Natural killer cell treated with Interleukin-12 subunit alpha and Interleukin-12 subunit beta and Interleukin-15 and Interleukin-18, amount 100 ng/mL, for 72 hours (primary cell): ENCODE data around the gene MOB1B. TPM values are rescaled to one million over a fixed set of nuclear protein-coding genes. Genes with fewer than 3 reads are reported as not detected.
A peak's percentile ranks its signal among the peaks of the same experiment; 100 is the strongest.
"Not testable (repeated sequence)": the region's sequence is repeated elsewhere in the genome, so short reads cannot be mapped to it uniquely, and the experiment has no call there.

Experiments
- ATAC-seq, 2 donors: fragments of 150-1000 bp; cut with Tn5 transposase in 1 of 2; sonication (Bioruptor Pico), chemical (Tn5 transposase) in 1 of 2; 2 replicates each; pipeline ENCODE4 v1.10.0; 2021
- DNase-seq: peaks from one replicate; pipeline ENCODE4 v3.0.0; 2022; ENCODE audit warnings: low spot score
- H3K27ac Mint-ChIP-seq, 2 donors: 1 replicate in 1 of 2; 2 replicates in 1 of 2; pipeline ENCODE4 v1.8.0; 2022; ENCODE audit warnings: mixed read lengths in 2 of 2, mild to moderate bottlenecking in 1 of 2, moderate library complexity in 1 of 2
- H3K27me3 Mint-ChIP-seq, 2 donors: 1 replicate in 1 of 2; 2 replicates in 1 of 2; pipeline ENCODE4 v1.8.0; 2022; ENCODE audit warnings: mixed read lengths in 2 of 2
- H3K36me3 Mint-ChIP-seq: one replicate; pipeline ENCODE4 v1.8.0; 2022; ENCODE audit warnings: mixed read lengths
- H3K4me1 Mint-ChIP-seq, 2 donors: 1 replicate in 1 of 2; 2 replicates in 1 of 2; pipeline ENCODE4 v1.8.0; 2022; ENCODE audit warnings: low read depth in 2 of 2, mixed read lengths in 2 of 2, mild to moderate bottlenecking in 1 of 2
- H3K4me3 Mint-ChIP-seq: one replicate; pipeline ENCODE4 v1.8.0; 2022; ENCODE audit warnings: mixed read lengths
- H3K9me3 Mint-ChIP-seq: 2 replicates; pipeline ENCODE4 v1.8.0; 2022; ENCODE audit warnings: mixed read lengths
- total RNA-seq, 2 donors: library from RNA; stranded (reverse); gene quantifications; one replicate each; pipeline ENCODE4 v1.2.3, GENCODE V29; 2022

MOB1B gene
- total RNA-seq, 2 donors from 2014 or later: 14.4 to 17.8 TPM

DNA sequence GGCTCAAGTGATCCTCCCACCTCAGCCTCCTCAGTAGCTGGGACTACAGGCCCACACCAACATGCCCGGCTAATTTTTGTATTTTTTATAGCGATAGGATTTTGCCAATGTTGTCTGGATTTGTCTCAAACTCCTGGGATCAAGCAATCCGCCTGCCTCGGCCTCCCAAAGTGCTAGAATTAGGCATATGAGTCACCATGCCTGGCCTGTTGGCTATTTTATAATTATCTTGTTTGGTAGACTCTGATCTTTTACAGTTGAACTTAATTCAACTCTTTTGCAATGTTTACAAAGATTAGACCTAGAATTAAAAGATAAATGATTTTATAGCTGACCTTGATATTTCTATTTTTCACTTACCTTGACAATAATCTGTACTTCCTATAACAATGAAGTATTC, 109.3 kb downstream of the MOB1B start:
- Mint-ChIP-seq H3K27me3 (no peaks in the 10 kb centered on the region), H3K4me1 (peaks cover 26 to 30% of the 10 kb centered on the region in 2 donors), H3K27ac (no peak overlapping the region), H3K36me3 (peaks cover 6% of the 10 kb centered on the region), H3K9me3 (no peaks in the 10 kb centered on the region), H3K4me3 (no peak overlapping the region)
- ATAC-seq (no peak), DNase-seq (no peak)

DNA sequence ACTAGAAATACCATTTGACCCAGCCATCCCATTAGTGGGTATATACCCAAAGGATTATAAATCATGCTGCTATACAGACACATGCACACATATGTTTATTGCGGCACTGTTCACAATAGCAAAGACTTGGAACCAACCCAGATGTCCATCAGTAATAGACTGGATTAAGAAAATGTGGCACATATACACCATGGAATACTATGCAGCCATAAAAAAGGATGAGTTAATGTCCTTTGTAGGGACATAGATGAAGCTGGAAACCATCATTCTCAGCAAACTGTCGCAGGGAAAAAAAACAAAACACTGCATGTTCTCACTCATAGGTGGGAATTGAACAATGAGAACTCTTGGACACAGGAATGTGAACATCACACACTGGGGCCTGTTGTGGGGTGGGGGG, 115.2 kb downstream of the MOB1B start:
- not testable (repeated sequence) for H3K27me3 Mint-ChIP-seq, ATAC-seq, H3K27ac Mint-ChIP-seq, H3K36me3 Mint-ChIP-seq, DNase-seq, H3K9me3 Mint-ChIP-seq, H3K4me3 Mint-ChIP-seq
- H3K4me1 Mint-ChIP-seq: peaks cover 5 to 11% of the 10 kb centered on the region in 2 donors

DNA sequence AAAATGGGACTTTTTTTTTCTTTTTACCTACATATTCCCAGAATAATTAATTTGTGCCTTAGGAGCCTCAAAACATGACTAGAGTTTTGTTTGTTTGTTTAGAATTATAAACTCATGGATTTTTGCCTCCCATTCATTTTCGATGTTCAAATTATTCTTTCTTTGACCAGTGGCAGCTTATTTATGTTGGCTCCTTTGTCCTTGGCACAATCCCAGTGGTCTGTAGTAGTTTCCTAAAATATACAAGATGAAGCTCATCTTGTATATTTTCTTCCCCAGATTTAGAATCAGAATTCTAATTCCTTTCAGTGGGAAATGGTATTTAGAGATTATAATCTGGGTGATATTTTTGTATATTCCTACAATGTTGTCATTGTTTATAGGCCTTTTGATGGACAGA, 118.4 kb downstream of the MOB1B start:
- no peaks in the 10 kb centered on the region for H3K36me3 Mint-ChIP-seq
- no peak overlapping the region for H3K27ac Mint-ChIP-seq
- H3K4me3 Mint-ChIP-seq: no peak overlapping the region
- H3K4me1 Mint-ChIP-seq: peaks cover 0 to 2% of the 10 kb centered on the region in 2 donors
- no peak for DNase-seq
- H3K9me3 Mint-ChIP-seq: no peaks in the 10 kb centered on the region
- ATAC-seq: no peak
- H3K27me3 Mint-ChIP-seq: no peaks in the 10 kb centered on the region

DNA sequence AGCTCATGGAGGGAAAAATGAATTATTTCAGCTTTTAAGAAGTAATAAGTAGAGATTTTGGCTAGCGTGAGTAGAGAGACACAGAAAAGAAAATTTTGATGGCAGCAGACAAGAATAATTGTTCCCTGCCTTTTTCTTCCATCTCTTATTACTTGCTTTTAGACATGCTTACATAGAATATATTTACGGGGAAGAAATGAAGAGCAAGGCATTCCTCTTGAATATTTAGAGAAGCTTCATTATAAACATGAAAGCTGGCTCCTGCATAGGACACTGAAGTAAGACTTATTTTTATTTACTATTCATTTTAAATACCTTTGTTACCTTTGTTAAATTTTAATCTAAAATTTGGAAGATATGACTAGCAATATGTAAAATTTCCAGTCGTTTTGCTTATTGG, 123.5 kb downstream of the MOB1B start:
- ATAC-seq: no peak
- no peak for DNase-seq
- H3K27ac Mint-ChIP-seq: peak overlapping the region in 1 of 2 donors; percentile 13
- no peaks in the 10 kb centered on the region for H3K9me3 Mint-ChIP-seq
- peaks cover 5% of the 10 kb centered on the region for H3K36me3 Mint-ChIP-seq
- no peaks in the 10 kb centered on the region for H3K27me3 Mint-ChIP-seq
- H3K4me3 Mint-ChIP-seq: no peak overlapping the region
- H3K4me1 Mint-ChIP-seq: peaks cover 0 to 4% of the 10 kb centered on the region in 2 donors

DNA sequence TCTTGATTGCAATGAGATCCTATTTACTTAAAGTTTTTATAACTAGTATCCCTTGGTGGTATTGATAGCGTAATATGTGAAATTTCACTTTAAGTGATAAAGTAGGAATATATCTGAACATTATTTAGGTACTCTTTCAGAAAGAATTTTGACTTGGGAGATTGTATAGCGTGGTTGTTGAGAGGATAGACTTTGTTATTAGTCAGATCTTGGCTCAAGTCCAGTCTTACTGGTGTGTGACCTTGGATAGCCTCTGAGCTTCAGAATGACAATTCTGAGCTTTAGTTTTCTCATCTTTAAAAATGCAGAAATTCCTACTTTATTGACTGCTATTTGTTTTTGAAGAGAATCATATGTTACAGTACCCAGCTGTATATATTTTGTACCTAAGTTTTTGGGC, 123.9 kb downstream of the MOB1B start:
- ATAC-seq (no peak), DNase-seq (no peak)
- Mint-ChIP-seq H3K4me1 (peaks cover 0 to 4% of the 10 kb centered on the region in 2 donors), H3K27me3 (no peaks in the 10 kb centered on the region), H3K27ac (peak overlapping the region in 1 of 2 donors; percentile 13), H3K4me3 (no peak overlapping the region), H3K36me3 (peaks cover 5% of the 10 kb centered on the region), H3K9me3 (no peaks in the 10 kb centered on the region)

DNA sequence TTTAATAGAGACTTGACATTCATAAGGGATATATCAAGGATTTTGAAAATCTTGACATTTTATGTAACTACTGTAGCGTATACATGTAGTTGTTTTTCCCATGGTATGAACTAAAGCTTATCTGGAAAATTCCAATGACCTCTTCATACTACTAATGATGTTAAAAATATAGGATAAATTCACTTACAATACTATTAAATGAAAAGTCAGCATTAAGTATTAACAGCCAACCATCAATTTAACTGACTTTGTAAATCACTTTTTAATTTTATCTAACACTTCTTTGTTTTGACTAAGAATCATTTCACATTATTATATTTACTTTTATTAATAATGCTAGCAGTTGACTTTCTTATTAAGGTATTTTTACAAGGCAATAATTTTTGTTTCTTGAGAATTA, 125.4 kb downstream of the MOB1B start:
- no peak overlapping the region for H3K4me3 Mint-ChIP-seq
- H3K36me3 Mint-ChIP-seq: peaks cover 12% of the 10 kb centered on the region
- H3K27ac Mint-ChIP-seq: no peak overlapping the region
- peaks cover 5 to 9% of the 10 kb centered on the region in 2 donors for H3K4me1 Mint-ChIP-seq
- DNase-seq (no peak), ATAC-seq (no peak)
- no peaks in the 10 kb centered on the region for H3K27me3 Mint-ChIP-seq
- H3K9me3 Mint-ChIP-seq: no peaks in the 10 kb centered on the region

DNA sequence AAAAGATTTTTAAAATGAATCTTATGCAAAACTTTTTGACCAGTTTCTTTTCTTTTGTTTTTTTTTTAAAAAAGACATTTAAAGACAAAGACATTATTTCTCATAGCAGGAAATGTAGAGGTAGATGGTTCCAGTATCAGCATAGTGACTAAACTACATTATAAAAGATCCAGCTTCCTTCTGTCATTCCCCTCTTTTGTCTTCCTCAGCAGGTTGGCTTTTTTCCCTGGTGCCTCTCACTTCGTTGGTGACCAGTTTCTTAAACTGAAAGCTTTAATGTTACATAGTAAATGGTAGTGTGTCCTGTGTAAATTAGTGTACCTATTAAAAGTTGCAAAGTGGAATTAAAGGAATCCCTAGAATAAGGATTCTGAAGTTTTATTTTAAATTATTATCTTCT, 127.3 kb downstream of the MOB1B start:
- no peaks in the 10 kb centered on the region for H3K9me3 Mint-ChIP-seq
- peaks cover 16% of the 10 kb centered on the region for H3K36me3 Mint-ChIP-seq
- ATAC-seq (no peak), DNase-seq (no peak)
- H3K27ac Mint-ChIP-seq: no peak overlapping the region
- peaks cover 13 to 18% of the 10 kb centered on the region in 2 donors for H3K4me1 Mint-ChIP-seq
- H3K27me3 Mint-ChIP-seq: no peaks in the 10 kb centered on the region
- no peak overlapping the region for H3K4me3 Mint-ChIP-seq

DNA sequence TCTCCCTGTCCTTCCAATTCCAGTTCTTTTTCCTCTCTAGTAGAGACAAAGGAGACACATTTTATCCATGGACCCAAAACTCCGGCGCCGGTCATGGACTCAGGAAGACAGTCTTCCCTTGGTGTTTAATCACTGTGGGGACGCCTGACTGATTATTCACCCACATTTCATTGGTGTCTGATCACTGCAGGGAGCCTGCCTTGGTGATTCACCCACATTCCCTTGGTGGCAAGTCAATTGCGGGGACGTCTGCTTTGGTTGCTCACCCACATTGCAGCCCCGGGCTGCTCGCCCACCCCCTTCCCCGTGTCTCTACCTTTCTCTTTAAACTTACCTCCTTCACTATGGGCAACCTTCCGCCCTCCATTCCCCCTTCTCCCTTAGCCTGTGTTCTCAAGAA, 129.9 kb downstream of the MOB1B start:
- Mint-ChIP-seq H3K36me3 (peaks cover 14% of the 10 kb centered on the region), H3K4me1 (peaks cover 13 to 15% of the 10 kb centered on the region in 2 donors), H3K27ac (peak overlapping the region in 1 of 2 donors; percentile 44)
- ATAC-seq, H3K27me3 Mint-ChIP-seq, H3K4me3 Mint-ChIP-seq, H3K9me3 Mint-ChIP-seq, DNase-seq: not testable (repeated sequence)

Other genes with a start within 250 kb of the MOB1B start
- 10 to 100 TPM in 1 of 2 donors, not detected in 1; 39.7 TPM for gene JCHAIN, start 235.9 kb upstream of the MOB1B start, total RNA-seq
- gene UTP3, start 213.8 kb upstream of the MOB1B start, total RNA-seq: 10 to 100 TPM; 33.8 to 49.8 TPM
- 10 to 100 TPM; 17.7 to 26.3 TPM for gene RUFY3, start 180.4 kb upstream of the MOB1B start, total RNA-seq
- 10 to 100 TPM; 56.7 to 71.9 TPM for gene GRSF1, start 62.5 kb upstream of the MOB1B start, total RNA-seq
- 10 to 100 TPM; 19.9 to 20.6 TPM for gene DCK, start 91.3 kb downstream of the MOB1B start, total RNA-seq